CD4-positive, alpha-beta memory T cell (primary cell): Measurements from ENCODE around the gene MBD1. TPM values are rescaled to one million over a fixed set of nuclear protein-coding genes. Genes with fewer than 3 reads are reported as not detected.
A peak's percentile ranks its signal among the peaks of the same experiment; 100 is the strongest.

ENCODE experiments used
- CTCF ChIA-PET: fragments of 350-600 bp; sonication (Branson Sonifier 250); formaldehyde crosslinking; loops from one replicate; lab custom pipeline; 2021; ENCODE audit warnings: inconsistent platforms; ENCODE audit not compliant: partially characterized antibody; lab: Charles Lee
- POLR2A ChIA-PET: fragments of 350-600 bp; sonication (Branson Sonifier 250); formaldehyde crosslinking; loops from one replicate; lab custom pipeline; 2021; ENCODE audit not compliant: partially characterized antibody; lab: Charles Lee
- DNase-seq, 5 donors: peaks; one replicate each; pipeline versions ENCODE4 v3.0.0 to v3.0.0-alpha.2; 2020 to 2022; ENCODE audit warnings: mixed read lengths in 1 of 5
- H3K27ac ChIP-seq: one replicate; pipeline ENCODE4 v1.7.0; 2013; ENCODE audit warnings: low read depth, low read length
- H3K27me3 ChIP-seq: 2 replicates; pipeline ENCODE4 v1.7.0; 2013; ENCODE audit warnings: mild to moderate bottlenecking, low read length, moderate library complexity; ENCODE audit not compliant: insufficient read depth
- H3K36me3 ChIP-seq: 2 replicates; pipeline ENCODE4 v1.7.0; 2013; ENCODE audit warnings: mild to moderate bottlenecking, low read length, moderate library complexity; ENCODE audit not compliant: insufficient read depth
- H3K4me1 ChIP-seq: 2 replicates; pipeline ENCODE4 v1.7.0; 2013; ENCODE audit warnings: mild to moderate bottlenecking, low read length, moderate library complexity; ENCODE audit not compliant: insufficient read depth
- H3K4me3 ChIP-seq, 2 donors: one replicate each; pipeline ENCODE4 v1.7.0; 2013; ENCODE audit warnings: low read length in 2 of 2, mild to moderate bottlenecking in 1 of 2
- H3K9me3 ChIP-seq, 2 donors: one replicate each; pipeline ENCODE4 v1.7.0; 2013; ENCODE audit warnings: low read length in 2 of 2, control low read depth in 1 of 2; ENCODE audit not compliant: control insufficient read depth in 1 of 2
- H3K27ac Mint-ChIP-seq, 7 donors: one replicate each; pipeline ENCODE4 v1.8.0; 2020 to 2021; ENCODE audit warnings: mixed read lengths in 7 of 7, mild to moderate bottlenecking in 6 of 7, inconsistent platforms in 3 of 7, moderate library complexity in 3 of 7
- H3K27me3 Mint-ChIP-seq, 2 donors: one replicate each; pipeline ENCODE4 v1.8.0; 2020 to 2021; ENCODE audit warnings: mixed read lengths in 2 of 2
- H3K36me3 Mint-ChIP-seq, 2 donors: one replicate each; pipeline ENCODE4 v1.8.0; 2020 to 2021; ENCODE audit warnings: mixed read lengths in 2 of 2, inconsistent platforms in 1 of 2, mild to moderate bottlenecking in 1 of 2
- H3K4me1 Mint-ChIP-seq, 4 donors: one replicate each; pipeline ENCODE4 v1.8.0; 2020 to 2021; ENCODE audit warnings: mixed read lengths in 4 of 4, mild to moderate bottlenecking in 1 of 4
- H3K4me3 Mint-ChIP-seq, 8 donors: one replicate each; pipeline ENCODE4 v1.8.0; 2020 to 2021; ENCODE audit warnings: mixed read lengths in 8 of 8, mild to moderate bottlenecking in 7 of 8, moderate library complexity in 6 of 8, inconsistent platforms in 3 of 8
- H3K9me3 Mint-ChIP-seq, 8 donors: one replicate each; pipeline ENCODE4 v1.8.0; 2020 to 2021; ENCODE audit warnings: mixed read lengths in 8 of 8, mild to moderate bottlenecking in 5 of 8, inconsistent platforms in 3 of 8, moderate library complexity in 1 of 8
- intact Hi-C: fragments of 100-400 bp; cut with micrococcal nuclease; formaldehyde crosslinking; loops from one replicate; pipeline ENCODE4 v1.15.1; 2023
- polyA plus RNA-seq, 2 donors: library from polyadenylated mRNA; unstranded; fragments of 300-500 nt; fragmentation: Illumina TruSeq; gene quantifications; one replicate each; pipeline ENCODE4 v1.2.3, GENCODE V29; 2021
- total RNA-seq, 2 experiments: library from RNA; stranded (reverse); gene quantifications; one replicate each; pipeline ENCODE4 v1.2.3, GENCODE V29; 2021

MBD1 gene
- total and polyA plus RNA-seq, 4 experiments from 2014 or later = 24.5 to 144 (median 87.1) TPM

GRCh38 chr18:50307400-50307737 is 26.0 kb upstream of the MBD1 start:
- Histone ChIP-seq H3K4me3 (peak overlapping the region; percentile 53 to 55), H3K4me1 (peaks cover 15% of the 10 kb centered on the region), H3K9me3 (peaks cover 0 to 6% of the 10 kb centered on the region in 2 donors), H3K27ac (peak overlapping the region; percentile 7), H3K36me3 (no peaks in the 10 kb centered on the region), H3K27me3 (no peaks in the 10 kb centered on the region)
- CTCF ChIA-PET = interaction anchor here (1.1 to 3.0 kb wide), 4 partner anchors 18 to 50 kb away, joined by 3 to 9 read pairs (median 6); partner anchors contain the start of gene MBD1
- H3K4me1 Mint-ChIP-seq = peaks cover 8 to 21% (median 14%) of the 10 kb centered on the region in 4 donors
- peak overlapping the region; percentile 91 to 97 (median 94) for H3K4me3 Mint-ChIP-seq
- no peak for DNase-seq
- POLR2A ChIA-PET = interaction anchor here (1.0 to 2.2 kb wide), 7 partner anchors 9 to 820 kb away, joined by 4 to 29 read pairs (median 7); partner anchors contain the start of genes C18orf32, CFAP53, MBD1 and SKA1
- peaks cover 0 to 8% (median 4%) of the 10 kb centered on the region in 8 donors for H3K9me3 Mint-ChIP-seq
- peak overlapping the region; percentile 61 to 94 (median 89) for H3K27ac Mint-ChIP-seq
- peaks cover 10 to 24% of the 10 kb centered on the region in 2 donors for H3K27me3 Mint-ChIP-seq
- intact Hi-C loops = loop anchor here (1.0 to 5.0 kb wide), 6 partner anchors 9 to 68 kb away; partner anchors contain the start of genes CFAP53, CXXC1, MBD1 and SKA1
- H3K36me3 Mint-ChIP-seq = no peaks in the 10 kb centered on the region

- H3K27me3 ChIP-seq = no peaks in the 10 kb centered on the region
- peaks cover 13 to 26% of the 10 kb centered on the region in 2 donors for H3K27me3 Mint-ChIP-seq
- H3K4me1 ChIP-seq = peaks cover 15% of the 10 kb centered on the region
- no peak for DNase-seq
- POLR2A ChIA-PET = interaction anchor here (1.0 to 2.2 kb wide), 6 partner anchors 9 to 820 kb away, joined by 4 to 29 read pairs (median 8); partner anchors contain the start of genes C18orf32, MBD1 and SKA1
- H3K9me3 Mint-ChIP-seq = peaks cover 0 to 8% (median 4%) of the 10 kb centered on the region in 8 donors
- intact Hi-C loops = loop anchor here (1.0 to 5.0 kb wide), 6 partner anchors 9 to 68 kb away; partner anchors contain the start of genes CFAP53, CXXC1, MBD1 and SKA1
- H3K4me3 Mint-ChIP-seq = peak overlapping the region; percentile 49 to 97 (median 94)
- no peaks in the 10 kb centered on the region for H3K36me3 Mint-ChIP-seq
- H3K27ac Mint-ChIP-seq = peak overlapping the region in 4 of 7 donors; percentile 27 to 67 (median 58)
- peaks cover 0 to 6% of the 10 kb centered on the region in 2 donors for H3K9me3 ChIP-seq
- H3K36me3 ChIP-seq = no peaks in the 10 kb centered on the region
- H3K27ac ChIP-seq = no peak overlapping the region
- peak overlapping the region in 1 of 2 donors; percentile 53 for H3K4me3 ChIP-seq
- peaks cover 8 to 21% (median 14%) of the 10 kb centered on the region in 4 donors for H3K4me1 Mint-ChIP-seq
- CTCF ChIA-PET = interaction anchor here (1.1 to 3.0 kb wide), 4 partner anchors 18 to 50 kb away, joined by 3 to 9 read pairs (median 6); partner anchors contain the start of gene MBD1
Measured at GRCh38 chr18:50306944-50307343, 25.6 kb upstream of the MBD1 start.

- Histone ChIP-seq H3K27me3 (peaks cover 6% of the 10 kb centered on the region), H3K36me3 (no peaks in the 10 kb centered on the region), H3K9me3 (peaks cover 0 to 6% of the 10 kb centered on the region in 2 donors), H3K4me3 (no peak overlapping the region), H3K4me1 (peaks cover 11% of the 10 kb centered on the region), H3K27ac (no peak overlapping the region)
- Mint-ChIP-seq H3K9me3 (peaks cover 0 to 11% (median 5%) of the 10 kb centered on the region in 8 donors), H3K36me3 (no peaks in the 10 kb centered on the region), H3K4me3 (no peak overlapping the region), H3K27ac (no peak overlapping the region), H3K27me3 (peaks cover 25 to 36% of the 10 kb centered on the region in 2 donors), H3K4me1 (peaks cover 5 to 12% (median 7%) of the 10 kb centered on the region in 4 donors)
- intact Hi-C loops = no loop called here
- ChIA-PET CTCF (interaction anchor here (1.2 kb wide), 1 partner anchor 56 kb away, joined by 3 read pairs; no protein-coding TSS in a partner anchor), POLR2A (no interaction called here)
- DNase-seq = no peak
Measured at GRCh38 chr18:50301074-50301473, 19.8 kb upstream of the MBD1 start.

- intact Hi-C loops = no loop called here
- DNase-seq = no peak
- Mint-ChIP-seq H3K27me3 (peaks cover 25 to 33% of the 10 kb centered on the region in 2 donors), H3K4me1 (peaks cover 5 to 12% (median 7%) of the 10 kb centered on the region in 4 donors), H3K36me3 (no peaks in the 10 kb centered on the region), H3K9me3 (peaks cover 0 to 6% (median 0%) of the 10 kb centered on the region in 8 donors), H3K27ac (no peak overlapping the region), H3K4me3 (peak overlapping the region in 3 of 8 donors; percentile 33 to 49 (median 36))
- CTCF ChIA-PET = interaction anchor here (1.4 kb wide), 1 partner anchor 57 kb away, joined by 6 read pairs; no protein-coding TSS in a partner anchor
- Histone ChIP-seq H3K27me3 (peaks cover 6% of the 10 kb centered on the region), H3K36me3 (no peaks in the 10 kb centered on the region), H3K4me3 (no peak overlapping the region), H3K4me1 (peaks cover 11% of the 10 kb centered on the region), H3K9me3 (no peaks in the 10 kb centered on the region), H3K27ac (no peak overlapping the region)
- POLR2A ChIA-PET = interaction anchor here (2.0 kb wide), 1 partner anchor 8 kb away, joined by 11 read pairs; no protein-coding TSS in a partner anchor
Measured at GRCh38 chr18:50299626-50300388, 18.5 kb upstream of the MBD1 start.

GRCh38 chr18:50298443-50299284 is 17.3 kb upstream of the MBD1 start:
- POLR2A ChIA-PET = interaction anchor here (0.6 to 2.0 kb wide), 4 partner anchors 9 to 64 kb away, joined by 3 to 11 read pairs (median 4); no protein-coding TSS in a partner anchor
- H3K4me3 Mint-ChIP-seq = peak overlapping the region; percentile 20 to 86 (median 66)
- no peaks in the 10 kb centered on the region for H3K9me3 ChIP-seq
- DNase-seq = no peak
- no peak overlapping the region for H3K27ac ChIP-seq
- no peaks in the 10 kb centered on the region for H3K36me3 ChIP-seq
- peaks cover 6% of the 10 kb centered on the region for H3K27me3 ChIP-seq
- intact Hi-C loops = loop anchor here (1.0 kb wide), 3 partner anchors 9 to 30 kb away; partner anchors contain the start of gene CXXC1
- H3K27me3 Mint-ChIP-seq = peaks cover 22 to 28% of the 10 kb centered on the region in 2 donors
- H3K9me3 Mint-ChIP-seq = peaks cover 0 to 6% (median 0%) of the 10 kb centered on the region in 8 donors
- H3K4me3 ChIP-seq = peak overlapping the region in 1 of 2 donors; percentile 36
- no peak overlapping the region for H3K27ac Mint-ChIP-seq
- H3K36me3 Mint-ChIP-seq = no peaks in the 10 kb centered on the region
- CTCF ChIA-PET = no interaction called here
- peaks cover 5 to 12% (median 7%) of the 10 kb centered on the region in 4 donors for H3K4me1 Mint-ChIP-seq
- peaks cover 11% of the 10 kb centered on the region for H3K4me1 ChIP-seq

- intact Hi-C loops = loop anchor here (1.0 kb wide), 3 partner anchors 9 to 30 kb away; partner anchors contain the start of gene CXXC1
- POLR2A ChIA-PET = interaction anchor here (0.6 to 2.0 kb wide), 4 partner anchors 9 to 65 kb away, joined by 3 to 11 read pairs (median 4); no protein-coding TSS in a partner anchor
- peak; percentile 65 to 73 (median 70) for DNase-seq
Measured at GRCh38 chr18:50297621-50298442, 16.5 kb upstream of the MBD1 start.

More at GRCh38 chr18:50297621-50298442, 16.5 kb upstream of the MBD1 start:
- Histone ChIP-seq H3K4me1 (peaks cover 11% of the 10 kb centered on the region), H3K27ac (no peak overlapping the region), H3K4me3 (peak overlapping the region in 1 of 2 donors; percentile 36), H3K36me3 (no peaks in the 10 kb centered on the region), H3K9me3 (no peaks in the 10 kb centered on the region), H3K27me3 (peaks cover 6% of the 10 kb centered on the region)
- Mint-ChIP-seq H3K9me3 (peaks cover 0 to 6% (median 0%) of the 10 kb centered on the region in 8 donors), H3K36me3 (no peaks in the 10 kb centered on the region), H3K27ac (peak overlapping the region in 5 of 7 donors; percentile 25 to 90 (median 69)), H3K27me3 (peaks cover 19 to 23% of the 10 kb centered on the region in 2 donors), H3K4me3 (peak overlapping the region; percentile 76 to 86 (median 81)), H3K4me1 (peaks cover 5 to 12% (median 7%) of the 10 kb centered on the region in 4 donors)
- CTCF ChIA-PET = interaction anchor here (1.1 kb wide), 1 partner anchor 27 kb away, joined by 3 read pairs; no protein-coding TSS in a partner anchor
